Measurements from ENCODE around the gene SAP25.

DNA sequence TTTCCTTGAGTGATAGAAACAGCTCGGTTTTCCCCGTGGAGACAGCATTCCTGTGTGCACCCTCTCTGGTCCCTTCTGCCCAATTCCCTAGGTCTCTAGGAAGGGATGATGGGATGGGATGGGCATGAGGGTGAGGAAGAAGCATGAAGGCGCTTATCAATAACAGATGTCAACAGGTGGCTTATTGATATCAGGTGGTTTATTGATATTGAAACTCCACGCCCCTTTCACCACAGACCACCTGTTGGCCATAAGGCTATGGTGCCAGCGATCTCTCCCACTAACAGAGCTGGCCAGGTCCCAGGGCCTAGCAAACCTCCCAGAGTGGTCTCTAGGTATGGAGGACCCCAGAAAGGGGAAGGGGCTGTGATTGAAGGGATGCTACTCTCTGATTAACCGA lies 46.5 kb upstream of the SAP25 start:
- TF ChIP-seq, protein P1, sequence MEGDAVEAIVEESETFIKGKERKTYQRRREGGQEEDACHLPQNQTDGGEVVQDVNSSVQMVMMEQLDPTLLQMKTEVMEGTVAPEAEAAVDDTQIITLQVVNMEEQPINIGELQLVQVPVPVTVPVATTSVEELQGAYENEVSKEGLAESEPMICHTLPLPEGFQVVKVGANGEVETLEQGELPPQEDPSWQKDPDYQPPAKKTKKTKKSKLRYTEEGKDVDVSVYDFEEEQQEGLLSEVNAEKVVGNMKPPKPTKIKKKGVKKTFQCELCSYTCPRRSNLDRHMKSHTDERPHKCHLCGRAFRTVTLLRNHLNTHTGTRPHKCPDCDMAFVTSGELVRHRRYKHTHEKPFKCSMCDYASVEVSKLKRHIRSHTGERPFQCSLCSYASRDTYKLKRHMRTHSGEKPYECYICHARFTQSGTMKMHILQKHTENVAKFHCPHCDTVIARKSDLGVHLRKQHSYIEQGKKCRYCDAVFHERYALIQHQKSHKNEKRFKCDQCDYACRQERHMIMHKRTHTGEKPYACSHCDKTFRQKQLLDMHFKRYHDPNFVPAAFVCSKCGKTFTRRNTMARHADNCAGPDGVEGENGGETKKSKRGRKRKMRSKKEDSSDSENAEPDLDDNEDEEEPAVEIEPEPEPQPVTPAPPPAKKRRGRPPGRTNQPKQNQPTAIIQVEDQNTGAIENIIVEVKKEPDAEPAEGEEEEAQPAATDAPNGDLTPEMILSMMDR (IDR thresholded peaks at IDR 0.05), result no peak
- TF ChIP-seq EZH2phosphoT487 (IDR thresholded peaks at IDR 0.05) (no peak), EZH2 (IDR thresholded peaks at IDR 0.05) (no peak)

Data from neural progenitor cell (in vitro differentiated cells).